NCI-H748 treated with DMSO at 0.1 percent for 48 hours (cell line): ENCODE data around the gene TRAPPC12.

Experiments
- DNase-seq: peaks from one replicate; lab custom pipeline; 2025; lab: John Stamatoyannopoulos, UW

TRAPPC12 gene

GRCh38 chr2:3456125-3456524 is 76.6 kb downstream of the TRAPPC12 start:
- no peak for DNase-seq

DNA sequence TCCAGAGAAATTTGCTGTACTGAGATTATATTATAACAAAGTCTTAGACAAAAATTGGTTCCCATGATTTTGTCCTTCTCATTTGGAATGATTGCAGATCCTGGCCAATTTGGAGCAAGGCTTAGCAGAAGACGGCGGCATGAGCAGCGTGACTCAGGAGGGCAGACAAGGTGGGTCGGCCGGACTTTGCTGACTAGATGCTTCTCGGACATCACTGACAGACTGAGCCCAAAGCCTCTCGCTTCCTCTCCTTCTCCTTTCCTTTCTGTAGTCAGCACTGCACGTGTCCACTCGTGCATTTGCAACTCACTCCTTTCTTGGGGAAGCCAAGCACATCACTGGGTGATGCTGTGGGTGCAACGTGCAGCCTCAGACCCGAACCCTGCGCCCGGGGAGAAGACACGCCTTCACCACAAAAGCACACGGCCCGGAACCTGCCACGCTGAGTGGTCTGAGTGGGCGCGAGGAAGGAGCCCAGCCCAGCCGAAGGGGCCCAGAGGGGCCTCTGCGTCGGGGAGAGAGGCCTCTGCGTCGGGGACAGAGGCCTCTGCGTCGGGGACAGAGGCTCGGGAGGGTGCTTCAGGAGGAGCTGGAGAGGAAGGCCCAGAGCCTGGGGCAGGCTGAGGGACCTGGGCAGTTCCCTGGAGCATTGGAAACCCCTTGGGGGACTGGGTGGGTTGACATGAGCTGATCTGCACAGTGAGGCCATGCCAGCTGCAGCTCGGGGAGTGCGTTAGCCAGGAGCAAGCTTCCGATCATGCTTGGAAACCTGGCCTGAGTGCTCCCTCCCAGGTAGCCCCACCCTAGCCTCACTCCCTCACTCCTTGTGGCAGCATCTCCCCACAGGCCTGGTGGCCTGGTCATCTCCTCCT is 78.3 kb downstream of the TRAPPC12 start:
- no peak for DNase-seq

DNA sequence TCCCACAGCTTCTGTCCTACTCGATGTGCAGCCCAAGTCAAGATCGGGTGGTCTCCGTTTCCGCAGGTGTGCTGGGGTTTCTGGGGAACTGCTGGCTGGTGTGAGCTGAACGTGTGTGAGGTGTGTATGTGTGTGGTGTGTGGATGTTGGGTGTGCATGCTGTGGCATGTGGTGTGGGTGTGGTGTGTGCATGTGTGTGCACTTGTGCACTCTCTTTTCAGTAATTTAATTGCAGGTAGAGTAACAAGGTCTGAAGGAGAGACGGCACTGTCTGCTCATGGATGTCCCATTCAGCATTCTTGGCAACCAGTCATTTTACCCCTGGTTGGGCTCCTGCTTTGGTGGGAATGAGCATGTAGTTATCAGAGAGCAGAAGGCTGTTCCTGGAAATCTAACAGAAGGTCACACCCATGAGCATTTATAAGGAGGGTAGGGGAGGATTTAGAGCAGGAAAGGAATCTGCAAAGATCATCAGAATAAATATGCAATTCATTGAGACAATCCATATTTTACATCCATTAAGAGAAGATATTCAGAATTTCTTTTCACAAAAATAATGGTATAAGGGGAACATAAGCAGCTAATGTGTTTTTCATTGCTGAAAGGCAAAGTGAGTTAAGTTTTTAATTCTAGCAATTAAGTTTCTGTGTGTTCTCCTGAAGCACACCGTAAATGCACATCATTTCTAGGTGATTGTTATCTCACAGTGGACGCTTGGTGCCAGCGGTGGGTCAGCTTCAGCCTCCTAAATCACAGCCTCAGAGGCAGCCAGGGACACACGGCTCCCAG is 79.1 kb downstream of the TRAPPC12 start:
- no peak for DNase-seq

DNA sequence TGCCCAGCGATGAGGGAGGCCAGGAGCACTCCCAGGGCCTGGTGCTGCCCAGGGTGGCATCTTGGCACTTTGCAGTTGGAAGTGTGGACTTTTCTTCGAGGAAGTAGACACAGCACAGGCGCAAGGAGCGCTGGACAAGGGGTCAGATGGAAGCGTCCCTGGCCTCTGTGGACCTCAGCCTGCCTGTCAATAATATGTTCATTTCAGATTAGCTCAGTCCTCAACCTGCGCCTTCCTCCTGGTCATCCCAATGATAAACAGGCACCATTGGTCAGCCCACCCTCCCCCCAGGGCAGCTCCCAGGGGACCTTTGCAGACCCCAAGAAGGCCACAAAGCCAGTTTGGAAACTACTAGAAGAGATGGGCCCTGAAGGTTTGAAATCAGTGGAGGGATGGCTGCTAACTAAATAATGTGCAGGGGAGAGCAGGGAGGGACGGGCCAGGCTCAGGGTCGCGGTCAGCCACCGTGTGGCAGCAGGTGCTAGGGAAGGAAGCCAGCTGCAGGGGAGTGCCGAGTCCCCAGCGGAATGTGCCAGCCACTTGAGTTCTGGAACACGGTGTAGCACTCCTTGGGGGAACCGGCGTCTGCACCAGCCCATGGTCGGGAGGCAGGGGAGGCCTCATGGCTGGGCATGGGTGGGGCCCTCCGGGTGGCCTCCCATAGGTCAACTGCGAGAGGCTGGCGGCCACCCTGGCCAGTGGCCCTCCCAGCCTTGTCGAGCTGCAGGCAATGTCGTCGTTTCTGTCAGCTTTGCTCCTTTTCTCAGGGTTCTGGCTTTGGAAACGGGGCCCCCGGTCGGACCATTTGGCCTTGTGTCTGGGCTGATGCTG is 79.9 kb downstream of the TRAPPC12 start:
- no peak for DNase-seq

- no peak for DNase-seq
Observed at GRCh38 chr2:3460156-3460555, 80.7 kb downstream of the TRAPPC12 start.

GRCh38 chr2:3460831-3461800 is 81.6 kb downstream of the TRAPPC12 start:
- no peak for DNase-seq

DNA sequence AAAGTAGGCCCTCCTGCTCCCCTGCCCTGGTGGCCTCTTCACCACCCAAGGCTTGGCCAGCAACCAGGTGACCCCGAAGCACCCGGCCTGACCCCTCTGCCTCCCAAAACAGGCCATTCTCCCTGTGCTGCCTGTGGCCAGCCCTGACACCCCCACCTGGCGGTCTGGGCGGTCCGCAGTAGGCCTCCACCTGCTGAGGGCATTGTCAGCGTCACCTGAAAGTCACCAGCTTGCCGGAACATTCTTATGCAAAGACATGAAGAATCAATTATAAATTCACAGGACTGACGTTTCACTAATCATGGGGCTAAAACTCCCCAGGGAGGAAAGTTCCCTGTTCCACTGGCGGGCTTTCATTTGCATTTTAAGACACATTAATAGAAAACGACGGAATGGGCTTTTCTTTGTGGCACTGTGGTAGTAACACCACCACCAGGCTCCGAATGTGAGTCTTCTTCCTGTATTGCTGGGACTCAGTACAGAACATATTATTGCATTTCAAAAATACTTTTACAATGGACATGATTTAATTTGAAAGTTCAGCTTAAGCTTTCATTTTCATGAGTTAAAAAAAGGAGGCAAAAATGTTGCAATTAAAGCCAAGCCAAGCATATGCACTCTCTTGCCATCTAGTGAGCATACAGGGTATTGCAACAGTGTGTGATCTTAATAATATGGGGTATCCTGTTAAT is 82.5 kb downstream of the TRAPPC12 start:
- peak; percentile 48 for DNase-seq

DNA sequence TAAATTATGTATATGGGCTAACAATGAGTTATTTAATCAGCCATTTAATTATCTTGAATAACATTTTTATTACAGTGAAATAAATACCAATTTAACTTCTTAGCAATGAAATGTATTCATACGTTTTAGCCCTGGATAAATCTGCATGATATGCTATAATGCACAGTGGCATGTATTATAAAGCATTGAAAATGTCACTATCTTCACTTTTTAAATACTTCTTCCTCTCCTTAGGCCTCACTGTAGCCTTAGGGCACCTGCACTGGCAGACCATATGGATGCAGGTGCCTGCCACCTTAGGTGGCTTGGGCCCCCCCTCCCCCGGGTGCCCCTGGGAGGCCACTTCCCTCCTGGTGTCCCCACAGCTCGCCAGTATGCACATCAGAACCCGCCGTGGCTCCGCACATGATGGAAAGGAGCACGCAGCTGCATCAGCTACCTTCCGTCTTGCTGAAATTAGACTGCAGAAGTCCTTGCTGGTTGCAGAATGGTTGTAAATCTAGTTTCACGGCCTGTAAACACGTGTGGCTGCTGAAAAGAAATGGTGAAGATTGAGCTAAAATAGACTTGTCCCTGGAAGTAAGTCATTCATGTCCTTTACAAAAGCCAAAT is 83.1 kb downstream of the TRAPPC12 start:
- no peak for DNase-seq

DNA sequence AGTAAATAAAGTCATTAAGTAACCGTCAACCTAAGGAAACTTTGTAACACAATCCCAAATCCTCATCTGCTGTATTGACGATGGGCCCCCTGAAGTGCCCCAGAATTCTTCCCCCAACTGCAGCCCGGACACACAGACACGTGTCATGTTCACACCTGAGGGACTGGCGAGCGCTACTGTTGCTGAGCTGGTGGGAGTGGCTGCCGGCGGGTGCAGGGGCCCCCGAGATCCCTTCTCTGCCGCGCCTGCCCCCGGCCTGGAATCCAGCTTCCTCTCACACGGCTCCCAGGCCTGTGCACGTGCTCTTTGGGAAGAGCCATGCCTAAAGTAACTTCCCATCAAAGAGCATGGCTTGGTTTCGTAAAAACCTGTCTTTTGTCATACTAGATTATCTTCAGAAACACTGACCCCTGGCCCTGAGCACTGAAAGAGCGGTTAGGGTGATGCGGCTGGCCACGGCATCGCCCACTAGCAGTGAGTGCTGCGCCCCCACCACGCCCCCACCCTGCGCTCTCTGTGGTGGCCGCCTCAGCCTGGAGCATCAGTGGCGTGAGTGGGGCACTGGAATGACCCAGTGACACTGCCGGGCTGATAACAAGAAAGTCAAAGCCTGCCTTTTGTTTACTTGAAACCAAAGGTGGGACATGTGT is 83.8 kb downstream of the TRAPPC12 start:
- DNase-seq = no peak

GRCh38 chr2:3463944-3464343 is 84.5 kb downstream of the TRAPPC12 start:
- DNase-seq = no peak

DNA sequence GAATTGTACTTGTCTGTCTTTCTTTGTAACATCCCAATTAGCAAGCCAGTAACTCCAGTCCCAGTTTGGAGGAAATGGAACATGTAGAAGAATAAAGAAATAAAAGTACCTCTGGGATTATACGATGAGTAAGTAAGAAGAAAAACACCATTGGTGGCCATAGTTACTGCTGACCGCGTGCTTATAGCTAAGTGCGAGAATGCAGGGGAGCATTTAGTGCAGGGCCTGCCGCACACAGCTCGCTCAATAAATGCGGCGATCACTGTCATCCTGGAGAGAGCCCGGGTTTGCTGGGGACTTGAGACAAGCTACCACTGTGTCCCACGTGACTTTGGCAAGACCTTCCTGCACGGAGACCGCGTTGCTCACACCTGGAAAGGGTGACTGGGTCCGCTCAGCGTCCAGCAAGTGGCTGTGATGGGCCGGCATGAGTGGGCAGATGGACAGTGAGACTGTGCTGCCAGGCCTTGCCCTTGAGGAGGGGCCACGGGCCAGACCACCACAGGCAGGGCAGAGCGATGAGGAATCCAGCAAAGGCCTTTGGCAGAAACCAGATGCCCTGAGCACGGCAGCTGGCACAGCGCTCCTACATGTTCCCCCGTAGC is 85.0 kb downstream of the TRAPPC12 start:
- DNase-seq = no peak

GRCh38 chr2:3465328-3465727 is 85.8 kb downstream of the TRAPPC12 start:
- no peak for DNase-seq

DNA sequence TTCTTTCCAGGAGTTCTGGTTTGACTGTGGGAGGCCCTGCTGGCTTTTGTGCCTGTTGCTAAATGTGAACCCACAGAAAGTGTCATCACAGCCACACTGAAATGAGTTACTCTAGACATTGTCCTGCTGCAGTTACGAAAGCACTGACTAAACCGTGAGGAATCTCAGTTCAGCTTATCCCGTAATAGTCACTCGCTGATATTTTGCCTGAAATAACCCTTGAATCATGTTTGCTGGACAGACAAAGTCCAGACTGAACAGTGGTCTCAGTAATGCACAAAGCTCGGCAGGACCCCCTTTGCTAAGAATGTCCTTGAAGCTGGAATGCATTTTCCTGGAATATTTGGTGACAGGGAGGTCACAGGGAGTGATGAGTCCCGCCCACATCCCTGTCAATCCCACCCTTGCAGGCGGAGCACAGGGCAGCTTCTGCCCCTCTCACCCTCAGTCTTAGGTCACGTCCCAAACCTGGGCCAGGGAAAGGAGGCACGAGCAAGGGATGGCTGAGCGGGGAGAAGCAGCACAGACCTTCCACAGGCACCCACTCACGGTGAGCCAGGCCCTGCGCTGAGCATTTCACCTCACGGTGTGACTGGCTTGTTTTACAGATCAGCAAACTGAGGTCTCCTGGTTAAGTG is 86.5 kb downstream of the TRAPPC12 start:
- DNase-seq = no peak

GRCh38 chr2:3466482-3466863 is 87.0 kb downstream of the TRAPPC12 start:
- no peak for DNase-seq

- DNase-seq = no peak
Observed at GRCh38 chr2:3466966-3467365, 87.5 kb downstream of the TRAPPC12 start.

GRCh38 chr2:3467654-3468053 is 88.2 kb downstream of the TRAPPC12 start:
- DNase-seq = no peak

DNA sequence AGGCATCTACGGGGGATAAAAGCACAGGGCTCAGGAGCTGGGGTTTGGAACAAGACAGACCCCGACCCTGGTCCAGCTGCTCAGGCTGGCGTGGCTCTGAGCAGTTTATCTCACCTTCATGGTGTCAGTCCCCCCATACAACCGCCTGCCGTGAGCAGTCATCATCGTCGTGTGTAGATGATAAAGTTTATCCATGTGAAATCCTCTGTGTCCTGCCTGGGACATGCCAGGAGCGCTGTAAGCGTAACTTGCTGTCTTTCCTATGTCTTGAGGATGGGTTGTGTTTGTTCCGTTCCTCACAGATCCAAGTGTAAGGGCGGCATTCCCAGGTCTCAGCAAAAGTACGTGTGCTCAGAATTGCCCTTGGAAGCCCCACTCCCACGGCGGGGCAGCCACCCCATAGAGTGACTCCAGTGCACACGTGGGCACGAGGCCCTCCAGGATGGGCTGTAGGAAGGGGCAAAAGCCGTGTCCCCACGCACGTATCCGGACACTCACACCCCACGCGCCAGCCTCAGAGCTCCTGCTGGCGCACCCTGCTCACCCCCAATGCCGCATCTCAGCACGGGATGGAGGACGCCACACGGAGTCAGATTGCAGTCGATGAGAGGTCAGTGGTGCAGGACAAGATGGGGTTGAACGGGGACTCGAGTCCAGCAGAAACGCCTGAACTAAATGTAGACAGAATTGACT is 88.9 kb downstream of the TRAPPC12 start:
- DNase-seq = no peak

- DNase-seq = no peak
Observed at GRCh38 chr2:3469486-3469885, 90.0 kb downstream of the TRAPPC12 start.
